Stomach (tissue), 4 donors: ENCODE data around the gene PPP1R12C.

ENCODE experiments used
- CTCF ChIP-seq, 7 experiments: fragments of 450-650 bp in 4 of 7; fragments of 200-600 bp in 3 of 7; sonication (generic) in 3 of 7; IDR thresholded peaks; one replicate each; pipeline ENCODE4 v1.5.1; 2016 to 2019; ENCODE audit warnings: antibody characterized with exemption in 7 of 7, control low read depth in 2 of 7, mild to moderate bottlenecking in 1 of 7
- POLR2AphosphoS5 ChIP-seq, 3 donors: sonication (generic); formaldehyde crosslinking; IDR thresholded peaks; one replicate each; pipeline ENCODE4 v1.6.1; 2016; ENCODE audit warnings: antibody characterized with exemption in 3 of 3

- TF ChIP-seq CTCF (IDR thresholded peaks at IDR 0.05) (no peak), POLR2AphosphoS5 (IDR thresholded peaks at IDR 0.05) (no peak)
These were observed 69.0 kb downstream of the PPP1R12C start for GRCh38 chr19:55048446-55048845.
